HCT116 (cell line): ENCODE measurements around the gene MRPL36. TPM values are rescaled to one million over a fixed set of nuclear protein-coding genes. Genes with fewer than 3 reads are reported as not detected.

Source experiments
- ATAC-seq: fragments of 200-7000 bp; cut with Tn5 transposase; 2 replicates; pipeline ENCODE4 v1.9.1; 2020; ENCODE audit warnings: mild to moderate bottlenecking, moderate library complexity
- BruUV-seq: library from RNA; stranded (reverse); fragments of 400-500 nt; replicated peaks from 2 replicates; lab custom pipeline; 2021; lab: Mats Ljungman, UMichigan
- CTCF ChIA-PET: fragments of 300-600 bp; sonication (Branson Sonifier 250); formaldehyde crosslinking; loops from one replicate; lab custom pipeline; 2021; ENCODE audit warnings: antibody characterized with exemption; lab: Charles Lee
- POLR2A ChIA-PET: fragments of 300-600, 350-600 bp; sonication (Branson Sonifier 250); formaldehyde crosslinking; loops from one replicate; lab custom pipeline; 2021; ENCODE audit warnings: antibody characterized with exemption; lab: Charles Lee
- RAD21 ChIA-PET, 2 experiments: fragments of 300-600 bp; sonication (Branson Sonifier 250); formaldehyde crosslinking; loops; one replicate each; lab custom pipeline; 2023; ENCODE audit warnings: low total read pairs in 2 of 2; ENCODE audit not compliant: uncharacterized antibody in 2 of 2, unreplicated experiment in 2 of 2, low non-redundant PET in 1 of 2; lab: Charles Lee
- DNase-seq: peaks from one replicate; pipeline ENCODE4 v3.0.0-alpha.2; 2010; ENCODE audit warnings: low read depth, low spot score
- H2AFZ ChIP-seq: fragments of 200-600 bp; shearing (Covaris generic), sonication (generic); 2 replicates; pipeline ENCODE4 v1.6.1; 2017; ENCODE audit warnings: low read depth, mixed run types, mixed read lengths, antibody characterized with exemption, low read length; ENCODE audit not compliant: poor library complexity, severe bottlenecking
- H3K27ac ChIP-seq: 2 replicates; pipeline ENCODE4 v1.5.1; 2012; ENCODE audit warnings: low read depth, low read length
- H3K27me3 ChIP-seq: fragments of 200-600 bp; sonication (generic); 2 replicates; pipeline ENCODE4 v1.6.1; 2016; ENCODE audit warnings: mixed run types, low read length, mixed read lengths; ENCODE audit not compliant: insufficient read depth
- H3K36me3 ChIP-seq, 2 experiments: fragments of 200-500 bp in 1 of 2; fragments of 200-600 bp in 1 of 2; sonication (Bioruptor generic) in 1 of 2; sonication (generic) in 1 of 2; 2 replicates each; pipeline versions ENCODE4 v1.5.1 to v1.6.1; 2014 to 2016; ENCODE audit warnings: low read length in 2 of 2, inconsistent platforms in 1 of 2, mixed read lengths in 1 of 2, mixed run types in 1 of 2; ENCODE audit not compliant: insufficient read depth in 2 of 2, control insufficient read depth in 1 of 2
- H3K4me1 ChIP-seq, 2 experiments: fragments of 200-600 bp in 1 of 2; sonication (generic) in 1 of 2; 2 replicates each; pipeline versions ENCODE4 v1.5.1 to v1.6.1; 2012 to 2017; ENCODE audit warnings: low read length in 2 of 2, inconsistent platforms in 1 of 2, mild to moderate bottlenecking in 1 of 2, mixed read lengths in 1 of 2, mixed run types in 1 of 2, moderate library complexity in 1 of 2; ENCODE audit not compliant: insufficient read depth in 2 of 2, control insufficient read depth in 1 of 2
- H3K4me2 ChIP-seq: fragments of 200-600 bp; sonication (generic); 2 replicates; pipeline ENCODE4 v1.6.1; 2017; ENCODE audit warnings: mixed run types, low read length, mixed read lengths
- H3K4me3 ChIP-seq, 2 experiments: fragments of 200-600 bp in 1 of 2; sonication (generic) in 1 of 2; replicated peaks in 1 of 2; 2 replicates each; pipeline ENCODE4 v1.5.1; 2011 to 2016; ENCODE audit warnings: low read length in 2 of 2, control low read depth in 1 of 2, low read depth in 1 of 2, mild to moderate bottlenecking in 1 of 2, mixed read lengths in 1 of 2, mixed run types in 1 of 2
- H3K79me2 ChIP-seq: fragments of 200-600 bp; sonication (generic); 2 replicates; pipeline ENCODE4 v1.6.1; 2017; ENCODE audit warnings: mild to moderate bottlenecking, mixed run types, low read length, moderate library complexity, mixed read lengths; ENCODE audit not compliant: insufficient read depth
- H3K9ac ChIP-seq: fragments of 200-600 bp; sonication (generic); 2 replicates; pipeline ENCODE4 v1.6.1; 2016; ENCODE audit warnings: low read length, mixed read lengths
- H3K9me2 ChIP-seq: fragments of 200-600 bp; sonication (generic), shearing (Covaris generic); 2 replicates; pipeline ENCODE4 v1.6.1; 2017; ENCODE audit warnings: mixed run types, mild to moderate bottlenecking, moderate library complexity; ENCODE audit not compliant: insufficient read depth
- H3K9me3 ChIP-seq, 2 experiments: fragments of 200-500 bp in 1 of 2; fragments of 200-600 bp in 1 of 2; sonication (Bioruptor generic) in 1 of 2; sonication (generic) in 1 of 2; 2 replicates each; pipeline ENCODE4 v1.6.1; 2014 to 2017; ENCODE audit warnings: low read length in 2 of 2, mixed read lengths in 2 of 2, inconsistent platforms in 1 of 2, low read depth in 1 of 2, mild to moderate bottlenecking in 1 of 2, mixed run types in 1 of 2, moderate library complexity in 1 of 2; ENCODE audit not compliant: control insufficient read depth in 1 of 2, insufficient read depth in 1 of 2
- H4K20me1 ChIP-seq: fragments of 200-600 bp; sonication (generic), shearing (Covaris generic); 2 replicates; pipeline ENCODE4 v1.6.1; 2017; ENCODE audit warnings: mixed run types, mild to moderate bottlenecking, moderate library complexity; ENCODE audit not compliant: insufficient read depth
- CTCF ChIP-seq, 3 experiments: fragments of 200-600 bp in 1 of 3; sonication (generic) in 1 of 3; IDR thresholded peaks in 2 of 3; conservative IDR thresholded peaks in 1 of 3; 2 replicates each; pipeline ENCODE4 v1.5.1; 2012 to 2017; ENCODE audit warnings: low read depth in 2 of 3, low read length in 2 of 3, antibody characterized with exemption in 1 of 3, borderline replicate concordance in 1 of 3, control low read depth in 1 of 3, mild to moderate bottlenecking in 1 of 3, mixed read lengths in 1 of 3, mixed run types in 1 of 3, moderate library complexity in 1 of 3; ENCODE audit not compliant: insufficient read depth in 1 of 3
- RAD21 ChIP-seq: IDR thresholded peaks from 2 replicates; pipeline ENCODE4 v1.6.1; 2012; ENCODE audit warnings: low read depth, mild to moderate bottlenecking
- REST ChIP-seq: IDR thresholded peaks from 2 replicates; pipeline ENCODE4 v1.6.1; 2012; ENCODE audit warnings: low read depth
- ZBTB33 ChIP-seq: IDR thresholded peaks from 2 replicates; pipeline ENCODE4 v1.6.1; 2011; ENCODE audit warnings: mild to moderate bottlenecking, low read length, moderate library complexity; ENCODE audit not compliant: insufficient replicate concordance; ENCODE audit errors: extremely low read depth
- intact Hi-C: fragments of 100-400 bp; cut with micrococcal nuclease; formaldehyde crosslinking; loops from 2 replicates; pipeline ENCODE4 v1.10.0; 2022
- total RNA-seq: library from RNA; stranded (reverse); gene quantifications from one replicate; pipeline ENCODE4 v1.2.1, GENCODE V29; 2021; ENCODE audit not compliant: unreplicated experiment

The MRPL36 gene
- total RNA-seq, 1 experiment from 2014 or later, result 71.9 TPM

- H4K20me1 ChIP-seq, result no peaks in the 10 kb centered on the region
- intact Hi-C loops, result no loop called here
- no peak overlapping the region for H3K9ac ChIP-seq
- TF ChIP-seq REST (no peak), CTCF (IDR thresholded peaks at IDR 0.05 in 2 of 3, conservative IDR thresholded peaks at IDR 0.05 in 1 of 3; ENCODE audit: borderline replicate concordance in 1 of 3, insufficient read depth in 1 of 3, low read depth in 2 of 3, low read length in 2 of 3) (peak in 2 of 3 experiments; percentile 17 to 37; a peak in 2 of 6 replicates), RAD21 (no peak), ZBTB33 (no peak)
- DNase-seq (no peak), ATAC-seq (no peak; the same call in 1 of the 2 replicates)
- H3K4me1 ChIP-seq, result no peaks in the 10 kb centered on the region
- no peak overlapping the region for H3K4me2 ChIP-seq
- POLR2A ChIA-PET, result no interaction called here
- BruUV-seq, result no TSS peak
- no peaks in the 10 kb centered on the region for H3K9me2 ChIP-seq
- RAD21 ChIA-PET, result interaction anchor here in 1 of 2 experiments (0.6 kb wide), 1 partner anchor 24 kb away, joined by 3 read pairs; no protein-coding TSS in a partner anchor
- H3K27me3 ChIP-seq, result no peaks in the 10 kb centered on the region
- peaks cover 5 to 14% of the 10 kb centered on the region in 2 experiments; a peak in 3 of 4 replicates for H3K36me3 ChIP-seq
- H3K9me3 ChIP-seq, result no peaks in the 10 kb centered on the region
- peaks cover 4% of the 10 kb centered on the region; the same call in 1 of the 2 replicates for H3K79me2 ChIP-seq
- CTCF ChIA-PET, result no interaction called here
- no peak overlapping the region for H3K4me3 ChIP-seq
- H3K27ac ChIP-seq, result no peak overlapping the region
- no peak overlapping the region for H2AFZ ChIP-seq
Observed at GRCh38 chr5:1824109-1824821, 24.6 kb upstream of the MRPL36 start.
